ENCODE data around the gene URM1. TPM values are rescaled to one million over a fixed set of nuclear protein-coding genes. Genes with fewer than 3 reads are reported as not detected.

Gene URM1
- total RNA-seq, 2 experiments from 2014 or later: 28.4 to 28.8 TPM

GRCh38 chr9:128414461-128414860 lies 43.3 kb downstream of the URM1 start:
- intact Hi-C loops (cut with DNase I, micrococcal nuclease): no loop called here
- peaks cover 69% of the 10 kb centered on the region for H3K27me3 Mint-ChIP-seq
- POLR2A ChIA-PET: no interaction called here
- TF ChIP-seq CTCF (IDR thresholded peaks at IDR 0.05): no peak
- no peaks in the 10 kb centered on the region for H3K36me3 Mint-ChIP-seq (ENCODE audit: low read depth)
- CTCF ChIA-PET: interaction anchor here (1.9 kb wide), 1 partner anchor 52 kb away, joined by 5 read pairs; no protein-coding TSS in a partner anchor
- H3K4me3 Mint-ChIP-seq: no peak overlapping the region
- Histone ChIP-seq H3K27me3 (ENCODE audit: control insufficient read depth in 1 of 2, insufficient read depth in 2 of 2, low read length in 2 of 2) (peaks cover 39 to 65% of the 10 kb centered on the region in 2 experiments), H3K9me3 (ENCODE audit: control insufficient read depth in 1 of 2, insufficient read depth in 1 of 2, low read length in 2 of 2) (peaks cover 0 to 6% of the 10 kb centered on the region in 2 experiments), H3K4me1 (ENCODE audit: insufficient read depth, low read length) (peaks cover 8% of the 10 kb centered on the region), H3K4me3 (ENCODE audit: low read length) (no peak overlapping the region), H3K36me3 (ENCODE audit: insufficient read depth, low read length) (no peaks in the 10 kb centered on the region), H3K27ac (ENCODE audit: low read depth in 1 of 2, low read length in 2 of 2) (no peak overlapping the region)
- H3K4me1 Mint-ChIP-seq (ENCODE audit: low read depth): peaks cover 6% of the 10 kb centered on the region
- ATAC-seq (ENCODE audit: poor library complexity): no peak
- H3K27ac Mint-ChIP-seq: no peak overlapping the region
- no peak for DNase-seq
- no peaks in the 10 kb centered on the region for H3K9me3 Mint-ChIP-seq

DNA sequence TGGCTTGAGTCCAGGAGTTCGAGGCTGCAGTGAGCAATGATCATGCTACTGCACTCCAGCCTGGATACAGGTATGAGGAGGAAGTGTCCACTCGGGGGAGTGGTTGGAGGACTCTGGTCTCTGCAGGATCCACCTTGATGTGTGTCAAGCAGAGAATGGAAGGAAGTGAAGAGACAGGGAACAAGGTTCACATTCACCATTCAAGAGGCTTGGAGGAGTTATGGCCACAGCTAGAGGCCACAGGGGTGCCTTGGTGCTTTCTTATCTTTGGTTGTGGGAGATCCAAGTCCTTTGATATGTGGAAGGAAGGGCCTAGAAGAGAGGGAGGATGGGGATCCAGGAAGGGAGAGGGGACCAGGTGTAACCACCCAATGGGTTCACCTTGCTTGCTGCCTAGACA lies 44.1 kb downstream of the URM1 start:
- Mint-ChIP-seq H3K9me3 (no peaks in the 10 kb centered on the region), H3K27me3 (peaks cover 69% of the 10 kb centered on the region), H3K4me3 (no peak overlapping the region), H3K36me3 (ENCODE audit: low read depth) (no peaks in the 10 kb centered on the region), H3K27ac (no peak overlapping the region), H3K4me1 (ENCODE audit: low read depth) (peaks cover 12% of the 10 kb centered on the region)
- Histone ChIP-seq H3K36me3 (ENCODE audit: insufficient read depth, low read length) (no peaks in the 10 kb centered on the region), H3K4me3 (ENCODE audit: low read length) (no peak overlapping the region), H3K9me3 (ENCODE audit: control insufficient read depth in 1 of 2, insufficient read depth in 1 of 2, low read length in 2 of 2) (peaks cover 0 to 6% of the 10 kb centered on the region in 2 experiments), H3K4me1 (ENCODE audit: insufficient read depth, low read length) (peaks cover 15% of the 10 kb centered on the region), H3K27me3 (ENCODE audit: control insufficient read depth in 1 of 2, insufficient read depth in 2 of 2, low read length in 2 of 2) (peaks cover 41 to 61% of the 10 kb centered on the region in 2 experiments), H3K27ac (ENCODE audit: low read depth in 1 of 2, low read length in 2 of 2) (no peak overlapping the region)
- CTCF ChIA-PET: interaction anchor here (1.9 kb wide), 1 partner anchor 53 kb away, joined by 5 read pairs; no protein-coding TSS in a partner anchor
- ATAC-seq (ENCODE audit: poor library complexity) (no peak), DNase-seq (no peak)
- intact Hi-C loops (cut with DNase I, micrococcal nuclease): no loop called here
- POLR2A ChIA-PET: no interaction called here
- TF ChIP-seq CTCF (IDR thresholded peaks at IDR 0.05): no peak

DNA sequence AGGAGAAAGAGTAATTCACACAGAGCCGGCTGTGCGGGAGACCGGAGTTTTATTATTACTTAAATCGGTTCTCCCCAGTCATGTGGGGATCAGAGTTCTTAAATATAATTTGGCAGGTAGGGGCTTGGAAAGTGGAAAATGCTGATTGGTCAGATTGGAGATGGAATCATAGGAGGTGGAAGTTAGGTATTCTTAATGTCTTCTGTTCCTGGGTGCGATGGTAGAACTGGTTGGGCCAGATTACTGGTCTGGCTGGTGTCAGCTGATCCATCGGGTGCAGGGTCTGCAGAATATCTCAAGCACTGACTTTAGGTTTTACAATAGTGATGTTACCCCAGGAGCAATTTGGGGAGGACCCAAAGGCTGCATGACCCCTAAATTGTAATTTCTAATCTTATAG lies 44.8 kb downstream of the URM1 start:
- Histone ChIP-seq H3K9me3 (ENCODE audit: control insufficient read depth in 1 of 2, insufficient read depth in 1 of 2, low read length in 2 of 2) (peaks cover 0 to 6% of the 10 kb centered on the region in 2 experiments), H3K27ac (ENCODE audit: low read depth in 1 of 2, low read length in 2 of 2) (no peak overlapping the region), H3K36me3 (ENCODE audit: insufficient read depth, low read length) (no peaks in the 10 kb centered on the region), H3K4me3 (ENCODE audit: low read length) (no peak overlapping the region), H3K27me3 (ENCODE audit: control insufficient read depth in 1 of 2, insufficient read depth in 2 of 2, low read length in 2 of 2) (peaks cover 41 to 61% of the 10 kb centered on the region in 2 experiments), H3K4me1 (ENCODE audit: insufficient read depth, low read length) (peaks cover 18% of the 10 kb centered on the region)
- TF ChIP-seq CTCF (IDR thresholded peaks at IDR 0.05): no peak
- no peaks in the 10 kb centered on the region for H3K9me3 Mint-ChIP-seq
- no peaks in the 10 kb centered on the region for H3K36me3 Mint-ChIP-seq (ENCODE audit: low read depth)
- ChIA-PET POLR2A (no interaction called here), CTCF (no interaction called here)
- DNase-seq (no peak), ATAC-seq (ENCODE audit: poor library complexity) (no peak)
- peaks cover 12% of the 10 kb centered on the region for H3K4me1 Mint-ChIP-seq (ENCODE audit: low read depth)
- H3K27ac Mint-ChIP-seq: no peak overlapping the region
- H3K27me3 Mint-ChIP-seq: peaks cover 65% of the 10 kb centered on the region
- H3K4me3 Mint-ChIP-seq: no peak overlapping the region
- intact Hi-C loops (cut with DNase I, micrococcal nuclease): no loop called here

Measured in CD4-positive, alpha-beta T cell (primary cell).